Hindlimb muscle (tissue), 1 donor: Measurements from ENCODE around the gene DMXL1. TPM values are rescaled to one million over a fixed set of nuclear protein-coding genes. Genes with fewer than 3 reads are reported as not detected.

ENCODE experiments used
- DNase-seq: peaks from one replicate; pipeline ENCODE4 v3.0.0-alpha.2; 2013
- polyA plus RNA-seq: library from polyadenylated mRNA; unstranded; fragments of 120-200 nt; gene quantifications from one replicate; pipeline ENCODE4 v1.2.1, GENCODE V29; 2013; ENCODE audit not compliant: insufficient read length

Gene DMXL1
- polyA plus RNA-seq, 1 donor: 20.1 TPM

GRCh38 chr5:119270960-119271757 is 200.3 kb downstream of the DMXL1 start:
- no peak for DNase-seq

- DNase-seq: no peak
These were observed 201.2 kb downstream of the DMXL1 start for GRCh38 chr5:119271758-119272730.

GRCh38 chr5:119273391-119273839 is 202.5 kb downstream of the DMXL1 start:
- DNase-seq: no peak

- DNase-seq: no peak
These were observed 203.3 kb downstream of the DMXL1 start for GRCh38 chr5:119274030-119274766.

GRCh38 chr5:119274767-119275130 is 203.9 kb downstream of the DMXL1 start:
- no peak for DNase-seq

- DNase-seq: no peak
These were observed 204.3 kb downstream of the DMXL1 start for GRCh38 chr5:119275146-119275545.

GRCh38 chr5:119275601-119276173 is 204.8 kb downstream of the DMXL1 start:
- DNase-seq: no peak

- no peak for DNase-seq
These were observed 206.1 kb downstream of the DMXL1 start for GRCh38 chr5:119276978-119277377.

GRCh38 chr5:119279093-119279492 is 208.2 kb downstream of the DMXL1 start:
- no peak for DNase-seq

GRCh38 chr5:119280380-119280779 is 209.5 kb downstream of the DMXL1 start:
- DNase-seq: no peak

GRCh38 chr5:119282628-119283027 is 211.7 kb downstream of the DMXL1 start:
- DNase-seq: no peak

- DNase-seq: no peak
These were observed 213.1 kb downstream of the DMXL1 start for GRCh38 chr5:119284031-119284430.

- DNase-seq: no peak
These were observed 214.4 kb downstream of the DMXL1 start for GRCh38 chr5:119285070-119285916.

- DNase-seq: no peak
These were observed 215.9 kb downstream of the DMXL1 start for GRCh38 chr5:119286511-119287488.

GRCh38 chr5:119287547-119288111 is 216.7 kb downstream of the DMXL1 start:
- no peak for DNase-seq

- no peak for DNase-seq
These were observed 217.6 kb downstream of the DMXL1 start for GRCh38 chr5:119288379-119289033.

GRCh38 chr5:119289438-119290044 is 218.7 kb downstream of the DMXL1 start:
- DNase-seq: no peak

GRCh38 chr5:119290161-119290569 is 219.3 kb downstream of the DMXL1 start:
- no peak for DNase-seq

- DNase-seq: no peak
These were observed 219.7 kb downstream of the DMXL1 start for GRCh38 chr5:119290607-119291006.
